Activated T-cell treated with anti-CD3 and anti-CD28 coated beads, Interleukin-2, amount 50 U/mL, for 24 hours (primary cell): Measurements from ENCODE around the gene DDHD1.
"Not testable (repeated sequence)": the region's sequence is repeated elsewhere in the genome, so short reads cannot be mapped to it uniquely, and the experiment has no call there.

Experiments used
- DNase-seq: peaks from one replicate; pipeline ENCODE4 v3.0.0-alpha.2; 2020
- H3K27ac Mint-ChIP-seq: 2 replicates; pipeline ENCODE4 v1.8.0; 2020; ENCODE audit warnings: mild to moderate bottlenecking, mixed read lengths
- H3K27me3 Mint-ChIP-seq: 2 replicates; pipeline ENCODE4 v1.8.0; 2020; ENCODE audit warnings: mixed read lengths
- H3K36me3 Mint-ChIP-seq: 2 replicates; pipeline ENCODE4 v1.8.0; 2020; ENCODE audit warnings: low read depth, mixed read lengths
- H3K4me1 Mint-ChIP-seq: 2 replicates; pipeline ENCODE4 v1.8.0; 2020; ENCODE audit warnings: low read depth, mixed read lengths
- H3K4me3 Mint-ChIP-seq: 2 replicates; pipeline ENCODE4 v1.8.0; 2020; ENCODE audit warnings: mild to moderate bottlenecking, moderate library complexity, mixed read lengths
- H3K9me3 Mint-ChIP-seq: 2 replicates; pipeline ENCODE4 v1.8.0; 2020; ENCODE audit warnings: mixed read lengths

Gene DDHD1

GRCh38 chr14:53137568-53138203 lies 15.4 kb downstream of the DDHD1 start:
- peaks cover 31% of the 10 kb centered on the region for H3K9me3 Mint-ChIP-seq
- no peak overlapping the region for H3K27ac Mint-ChIP-seq
- no peaks in the 10 kb centered on the region for H3K27me3 Mint-ChIP-seq
- H3K4me1 Mint-ChIP-seq: peaks cover 47% of the 10 kb centered on the region
- no peak overlapping the region for H3K4me3 Mint-ChIP-seq
- DNase-seq: no peak
- H3K36me3 Mint-ChIP-seq: peaks cover 72% of the 10 kb centered on the region

DNA sequence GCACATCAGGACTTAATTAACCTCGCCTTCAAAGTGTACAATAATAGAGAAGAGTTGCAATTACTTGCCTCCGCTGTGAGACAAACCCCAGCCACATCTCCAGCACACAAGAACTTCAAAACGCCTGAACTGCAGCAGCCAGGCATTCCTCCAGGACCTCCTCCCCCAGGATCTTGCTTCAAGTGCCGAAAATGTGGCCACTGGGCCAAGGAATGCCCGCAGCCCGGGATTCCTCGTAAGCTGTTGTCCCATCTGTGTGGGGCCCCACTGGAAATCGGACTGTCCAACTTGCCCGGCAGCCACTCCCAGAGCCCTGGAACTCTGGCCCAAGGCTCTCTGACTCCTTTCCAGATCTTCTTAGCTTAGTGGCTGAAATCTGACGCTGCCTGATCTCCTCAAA lies 22.6 kb downstream of the DDHD1 start:
- H3K36me3 Mint-ChIP-seq, DNase-seq, H3K27me3 Mint-ChIP-seq, H3K9me3 Mint-ChIP-seq, H3K27ac Mint-ChIP-seq, H3K4me3 Mint-ChIP-seq: not testable (repeated sequence)
- peaks cover 14% of the 10 kb centered on the region for H3K4me1 Mint-ChIP-seq

GRCh38 chr14:53128303-53129028 lies 24.7 kb downstream of the DDHD1 start:
- Mint-ChIP-seq H3K27ac (peak overlapping the region; percentile 37), H3K36me3 (peaks cover 4% of the 10 kb centered on the region), H3K4me3 (no peak overlapping the region), H3K4me1 (peaks cover 13% of the 10 kb centered on the region), H3K9me3 (peaks cover 5% of the 10 kb centered on the region), H3K27me3 (no peaks in the 10 kb centered on the region)
- no peak for DNase-seq

DNA sequence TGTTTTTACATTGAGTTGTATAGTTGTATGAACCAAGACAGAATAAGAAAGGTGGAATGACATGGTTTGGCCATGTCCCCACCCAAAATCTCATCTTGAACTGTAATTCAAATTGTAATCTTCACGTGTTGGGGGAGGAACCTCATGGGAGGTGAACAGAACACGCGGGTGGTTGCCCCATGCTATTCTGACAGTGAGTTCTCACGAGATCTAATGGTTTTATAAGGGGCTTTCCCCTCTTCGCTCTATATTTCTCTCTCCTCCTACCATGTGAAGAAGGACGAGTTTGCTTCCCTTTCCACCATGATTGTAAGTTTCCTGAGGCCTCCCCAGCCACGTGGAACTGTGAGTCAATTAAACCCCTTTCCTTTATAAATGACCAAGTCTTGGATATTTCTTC lies 25.3 kb downstream of the DDHD1 start:
- H3K27me3 Mint-ChIP-seq: no peaks in the 10 kb centered on the region
- no peak overlapping the region for H3K4me3 Mint-ChIP-seq
- peak overlapping the region; percentile 37 for H3K27ac Mint-ChIP-seq
- no peak for DNase-seq
- H3K9me3 Mint-ChIP-seq: peaks cover 5% of the 10 kb centered on the region
- H3K4me1 Mint-ChIP-seq: peaks cover 14% of the 10 kb centered on the region
- peaks cover 4% of the 10 kb centered on the region for H3K36me3 Mint-ChIP-seq

GRCh38 chr14:53127151-53127550 lies 26.0 kb downstream of the DDHD1 start:
- no peak for DNase-seq
- Mint-ChIP-seq H3K27me3 (no peaks in the 10 kb centered on the region), H3K4me3 (peak overlapping the region; percentile 67), H3K9me3 (peaks cover 5% of the 10 kb centered on the region), H3K4me1 (peaks cover 14% of the 10 kb centered on the region), H3K36me3 (peaks cover 8% of the 10 kb centered on the region), H3K27ac (peak overlapping the region; percentile 37)

GRCh38 chr14:53126731-53127130 lies 26.4 kb downstream of the DDHD1 start:
- peaks cover 12% of the 10 kb centered on the region for H3K36me3 Mint-ChIP-seq
- peaks cover 14% of the 10 kb centered on the region for H3K4me1 Mint-ChIP-seq
- H3K9me3 Mint-ChIP-seq: peaks cover 5% of the 10 kb centered on the region
- H3K27ac Mint-ChIP-seq: peak overlapping the region; percentile 37
- no peaks in the 10 kb centered on the region for H3K27me3 Mint-ChIP-seq
- DNase-seq: no peak
- peak overlapping the region; percentile 67 for H3K4me3 Mint-ChIP-seq

DNA sequence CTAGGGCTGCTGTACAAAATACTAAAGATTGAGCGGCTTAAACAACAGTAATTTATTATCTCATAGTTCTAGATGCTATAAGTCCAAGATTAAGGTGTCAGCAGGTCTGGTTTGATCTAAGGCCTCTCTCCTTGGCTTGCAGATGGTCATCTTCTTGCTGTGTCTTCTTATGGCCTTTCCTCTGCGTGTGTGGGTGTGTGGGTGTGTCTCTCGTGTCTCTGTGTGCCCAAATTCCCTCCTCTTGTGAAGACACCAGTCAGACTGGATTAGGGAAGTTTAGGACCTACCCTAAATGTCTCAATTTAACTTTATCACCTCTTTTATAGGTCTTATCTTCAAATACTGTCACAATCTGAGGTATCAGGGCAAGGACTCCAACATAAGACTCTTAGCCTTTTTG lies 28.3 kb downstream of the DDHD1 start:
- Mint-ChIP-seq H3K4me1 (peaks cover 24% of the 10 kb centered on the region), H3K36me3 (peaks cover 27% of the 10 kb centered on the region), H3K27me3 (no peaks in the 10 kb centered on the region), H3K27ac (no peak overlapping the region), H3K4me3 (no peak overlapping the region), H3K9me3 (peaks cover 8% of the 10 kb centered on the region)
- no peak for DNase-seq

GRCh38 chr14:53121419-53121818 lies 31.7 kb downstream of the DDHD1 start:
- H3K27ac Mint-ChIP-seq: not testable (repeated sequence)

GRCh38 chr14:53117479-53117878 lies 35.6 kb downstream of the DDHD1 start:
- H3K36me3 Mint-ChIP-seq: peaks cover 44% of the 10 kb centered on the region
- H3K4me3 Mint-ChIP-seq, DNase-seq, H3K27ac Mint-ChIP-seq, H3K27me3 Mint-ChIP-seq: not testable (repeated sequence)
- peaks cover 69% of the 10 kb centered on the region for H3K4me1 Mint-ChIP-seq
- peaks cover 10% of the 10 kb centered on the region for H3K9me3 Mint-ChIP-seq

More at GRCh38 chr14:53121419-53121818, 31.7 kb downstream of the DDHD1 start:
- H3K36me3 Mint-ChIP-seq: peaks cover 38% of the 10 kb centered on the region
- H3K9me3 Mint-ChIP-seq, H3K27me3 Mint-ChIP-seq, DNase-seq, H3K4me3 Mint-ChIP-seq: not testable (repeated sequence)
- peaks cover 56% of the 10 kb centered on the region for H3K4me1 Mint-ChIP-seq

DNA sequence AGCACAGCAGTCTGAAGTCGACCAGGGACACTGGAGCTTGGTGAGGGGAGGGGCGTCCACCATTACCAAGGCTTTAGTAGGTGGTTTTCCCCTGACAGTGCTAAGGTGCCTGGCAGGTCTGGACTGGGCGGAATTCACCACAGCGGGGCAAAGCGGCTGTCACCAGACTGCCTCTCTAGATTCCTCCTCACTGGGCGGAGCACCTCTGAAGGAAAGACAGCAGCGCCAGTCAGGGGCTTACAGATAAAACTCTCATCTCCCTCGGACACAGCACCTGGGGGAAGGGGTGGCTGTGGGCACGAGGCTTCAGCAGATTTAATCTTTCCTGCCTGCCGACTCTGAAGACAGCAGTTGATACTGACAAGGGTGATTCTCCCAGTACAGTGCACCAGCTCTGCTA lies 39.1 kb downstream of the DDHD1 start:
- Mint-ChIP-seq H3K36me3 (peaks cover 20% of the 10 kb centered on the region), H3K27ac (no peak overlapping the region), H3K9me3 (peaks cover 8% of the 10 kb centered on the region), H3K4me1 (peaks cover 53% of the 10 kb centered on the region), H3K27me3 (no peaks in the 10 kb centered on the region), H3K4me3 (no peak overlapping the region)
- no peak for DNase-seq

DNA sequence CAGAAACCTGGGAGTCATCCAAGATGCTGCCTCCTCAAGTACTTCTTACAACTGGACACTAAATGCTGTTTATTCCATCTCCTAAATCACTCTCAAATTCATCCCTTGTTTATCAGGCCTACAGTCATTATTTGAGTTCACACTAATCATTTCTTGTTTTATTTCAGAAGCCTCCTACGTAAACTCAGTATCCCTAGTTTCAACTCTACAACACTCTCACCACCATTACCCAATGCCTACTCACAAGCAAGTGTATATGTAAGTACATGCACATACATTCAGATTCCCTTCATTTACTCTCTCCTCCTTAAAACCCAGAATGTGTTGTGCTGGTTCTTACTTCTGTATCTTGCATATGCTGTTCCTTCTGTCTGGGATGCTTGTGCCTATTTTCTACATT lies 43.0 kb downstream of the DDHD1 start:
- no peak for DNase-seq
- H3K27me3 Mint-ChIP-seq: no peaks in the 10 kb centered on the region
- peaks cover 29% of the 10 kb centered on the region for H3K4me1 Mint-ChIP-seq
- no peak overlapping the region for H3K4me3 Mint-ChIP-seq
- peaks cover 2% of the 10 kb centered on the region for H3K9me3 Mint-ChIP-seq
- peaks cover 14% of the 10 kb centered on the region for H3K36me3 Mint-ChIP-seq
- H3K27ac Mint-ChIP-seq: no peak overlapping the region

DNA sequence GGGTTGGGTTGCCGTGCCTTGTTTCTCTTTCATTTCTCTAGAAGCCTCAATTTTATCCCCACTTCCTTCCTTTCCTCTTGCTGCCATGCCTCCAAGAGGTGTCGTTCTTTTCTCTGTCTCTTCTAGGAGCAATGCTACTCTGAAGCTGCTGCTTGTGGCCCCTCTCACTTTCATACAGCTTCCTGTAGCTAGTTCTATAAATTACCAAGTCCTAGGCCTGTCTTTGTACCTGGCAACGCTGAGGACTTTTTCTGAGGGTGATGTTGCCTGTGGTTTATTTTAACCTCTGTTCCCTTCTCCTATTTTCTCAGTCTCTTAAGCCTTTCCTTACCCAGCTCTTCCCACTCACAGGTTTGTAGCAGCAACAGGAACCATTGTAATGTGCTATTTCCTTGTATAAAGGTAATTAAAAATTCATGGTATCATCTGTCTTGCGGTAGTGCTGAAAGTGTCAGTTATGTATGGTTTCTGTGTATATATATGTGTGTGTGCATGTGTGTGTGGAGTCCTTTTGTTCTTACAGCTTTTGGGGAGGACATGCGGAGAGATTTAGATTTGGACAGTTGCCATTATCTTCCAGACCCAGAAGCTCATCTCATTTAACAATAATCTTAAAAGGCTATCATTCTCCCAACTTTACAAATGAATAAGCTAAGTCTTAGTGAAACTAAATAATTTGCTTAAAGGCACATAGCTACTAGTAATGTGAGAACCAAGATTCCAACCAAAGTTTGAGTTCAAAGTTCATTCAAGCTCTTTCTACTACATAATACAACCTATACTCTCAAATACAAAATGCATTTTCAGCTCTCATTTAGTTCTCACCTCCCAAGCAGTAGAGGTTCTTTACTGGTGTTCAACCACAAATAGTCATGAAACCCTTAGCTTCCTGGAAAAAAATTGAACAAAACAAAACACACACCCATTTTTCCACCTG lies 43.8 kb downstream of the DDHD1 start:
- H3K36me3 Mint-ChIP-seq: peaks cover 13% of the 10 kb centered on the region
- H3K27ac Mint-ChIP-seq: no peak overlapping the region
- DNase-seq: peak; percentile 60
- H3K27me3 Mint-ChIP-seq: no peaks in the 10 kb centered on the region
- peaks cover 24% of the 10 kb centered on the region for H3K4me1 Mint-ChIP-seq
- H3K9me3 Mint-ChIP-seq: peaks cover 2% of the 10 kb centered on the region
- H3K4me3 Mint-ChIP-seq: no peak overlapping the region

- Mint-ChIP-seq H3K36me3 (peaks cover 17% of the 10 kb centered on the region), H3K9me3 (peaks cover 2% of the 10 kb centered on the region), H3K27me3 (no peaks in the 10 kb centered on the region), H3K4me1 (peaks cover 19% of the 10 kb centered on the region), H3K4me3 (no peak overlapping the region), H3K27ac (no peak overlapping the region)
- DNase-seq: no peak
Measured at GRCh38 chr14:53108292-53109104, 44.6 kb downstream of the DDHD1 start.

GRCh38 chr14:53106768-53107167 lies 46.4 kb downstream of the DDHD1 start:
- Mint-ChIP-seq H3K4me1 (peaks cover 17% of the 10 kb centered on the region), H3K9me3 (peaks cover 2% of the 10 kb centered on the region), H3K4me3 (no peak overlapping the region), H3K27ac (no peak overlapping the region), H3K36me3 (peaks cover 30% of the 10 kb centered on the region), H3K27me3 (no peaks in the 10 kb centered on the region)
- DNase-seq: no peak
